Stimulated activated CD8-positive, alpha-beta memory T cell treated with anti-CD3 and anti-CD28 coated beads, Interleukin-2, amount 100 ng/mL, for 48 hours (primary cell): ENCODE data around the gene HNF4A.

Experiments used
- DNase-seq, 2 donors: peaks; one replicate each; pipeline ENCODE4 v3.0.0-alpha.2; 2020; ENCODE audit warnings: low read depth in 2 of 2

HNF4A gene

DNA sequence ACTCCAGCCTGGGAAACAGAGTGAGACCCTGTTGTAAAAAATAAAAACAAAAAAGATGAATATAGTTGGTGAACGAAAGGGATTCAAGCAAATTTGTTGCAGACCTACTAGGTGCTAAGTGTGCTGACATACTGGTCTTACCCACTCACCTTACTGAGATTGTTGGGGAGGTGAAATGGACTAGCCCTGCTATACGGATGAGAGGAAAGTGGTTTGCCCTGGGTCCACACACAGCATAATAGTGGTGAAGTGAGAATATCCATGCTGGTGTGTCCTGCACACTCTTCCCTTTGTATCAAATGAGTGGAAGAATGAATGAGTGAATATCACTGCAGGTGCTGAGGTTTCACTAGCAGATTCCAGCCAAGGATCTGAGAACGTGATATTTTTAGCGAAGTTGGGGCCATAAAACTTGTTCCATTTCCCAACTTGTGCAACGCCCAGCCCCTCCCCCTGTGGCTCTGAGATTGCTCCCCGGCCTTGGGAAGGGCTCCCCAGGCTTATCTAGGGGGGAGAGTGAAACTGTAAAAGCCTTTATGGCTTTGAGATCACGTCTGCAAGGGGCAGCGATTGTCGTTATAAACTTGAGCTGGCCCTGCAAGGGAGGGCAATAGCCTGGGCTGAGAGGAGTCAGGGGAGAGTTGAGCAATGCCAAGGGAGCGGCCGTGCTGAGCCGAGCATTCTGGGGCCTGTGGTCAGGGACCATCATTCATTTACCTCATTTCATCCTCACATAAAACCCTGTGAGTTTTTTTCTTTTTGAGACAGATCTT lies 87.0 kb downstream of the HNF4A start:
- no peak for DNase-seq

DNA sequence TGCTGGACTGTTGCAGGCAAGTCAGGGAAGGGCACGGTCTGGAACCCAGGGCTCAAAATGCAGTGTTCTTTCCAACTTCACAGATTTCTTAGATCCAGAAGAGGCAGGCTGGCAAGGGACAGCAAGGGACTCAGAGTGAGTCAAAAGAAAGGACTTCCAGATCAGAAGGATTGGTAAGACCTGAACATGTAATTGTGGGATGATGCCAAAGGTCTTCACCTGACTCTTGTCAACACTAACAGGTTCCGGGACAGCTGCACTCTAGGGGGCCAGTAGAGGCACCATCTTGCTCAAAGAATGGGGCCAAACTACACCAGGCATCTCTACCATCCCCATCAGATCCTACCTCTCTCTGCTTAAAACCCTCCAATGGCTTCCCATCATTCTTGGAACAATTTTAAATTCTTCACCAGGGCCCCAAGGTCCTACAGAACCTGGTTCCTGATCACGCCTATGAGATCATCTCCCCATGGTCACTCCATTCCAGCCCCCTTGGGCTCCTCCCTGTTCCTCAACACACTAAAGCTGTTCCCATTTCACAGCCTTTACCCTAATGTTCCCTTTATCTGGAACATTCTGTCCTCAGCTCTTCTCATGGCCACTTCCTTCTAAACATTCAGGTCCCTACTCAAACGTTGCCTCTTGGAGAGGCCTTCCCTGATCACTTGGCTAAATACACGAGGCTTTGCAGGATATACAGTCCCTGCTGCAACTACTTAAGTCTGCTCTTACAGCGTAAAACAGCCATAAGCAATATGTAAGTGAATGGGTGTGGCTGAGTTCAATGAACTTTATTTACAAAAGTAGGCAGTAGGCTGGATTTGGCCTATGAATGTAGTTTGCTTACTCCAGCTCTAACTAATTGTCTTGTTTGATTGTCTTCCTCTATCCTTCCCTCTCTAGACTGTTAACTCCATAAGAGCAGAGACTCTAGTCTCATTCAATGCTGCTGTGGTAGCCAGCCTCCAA lies 90.5 kb downstream of the HNF4A start:
- DNase-seq = no peak

DNA sequence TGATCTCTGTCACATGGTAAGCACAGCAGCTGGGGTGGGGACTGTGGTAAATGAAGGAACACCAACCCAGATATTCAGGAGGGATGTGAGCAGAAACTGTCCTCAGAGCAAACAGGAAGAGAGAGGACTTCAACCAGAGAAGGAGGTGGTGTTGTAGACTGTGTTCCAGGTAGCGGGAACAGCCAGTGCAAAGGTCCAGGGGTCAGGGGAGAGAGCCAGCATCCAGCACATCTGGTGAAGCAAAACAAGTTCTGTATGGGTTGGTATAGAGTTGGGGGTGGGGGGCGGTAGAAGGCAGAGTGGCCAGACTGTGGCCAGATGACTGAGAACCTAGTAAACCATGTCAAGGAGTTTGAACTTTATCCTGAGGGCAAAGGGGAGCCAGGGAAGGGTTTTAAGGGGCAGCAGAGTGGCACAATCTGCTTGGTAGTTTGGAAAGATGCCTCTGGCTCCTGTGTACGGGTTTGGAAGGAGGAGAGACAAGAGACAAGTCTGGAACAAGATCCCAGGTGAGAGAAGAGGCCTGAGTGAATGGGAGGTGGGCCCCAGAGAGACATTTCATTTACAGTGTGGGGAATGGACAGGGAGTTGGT lies 92.4 kb downstream of the HNF4A start:
- DNase-seq = no peak

DNA sequence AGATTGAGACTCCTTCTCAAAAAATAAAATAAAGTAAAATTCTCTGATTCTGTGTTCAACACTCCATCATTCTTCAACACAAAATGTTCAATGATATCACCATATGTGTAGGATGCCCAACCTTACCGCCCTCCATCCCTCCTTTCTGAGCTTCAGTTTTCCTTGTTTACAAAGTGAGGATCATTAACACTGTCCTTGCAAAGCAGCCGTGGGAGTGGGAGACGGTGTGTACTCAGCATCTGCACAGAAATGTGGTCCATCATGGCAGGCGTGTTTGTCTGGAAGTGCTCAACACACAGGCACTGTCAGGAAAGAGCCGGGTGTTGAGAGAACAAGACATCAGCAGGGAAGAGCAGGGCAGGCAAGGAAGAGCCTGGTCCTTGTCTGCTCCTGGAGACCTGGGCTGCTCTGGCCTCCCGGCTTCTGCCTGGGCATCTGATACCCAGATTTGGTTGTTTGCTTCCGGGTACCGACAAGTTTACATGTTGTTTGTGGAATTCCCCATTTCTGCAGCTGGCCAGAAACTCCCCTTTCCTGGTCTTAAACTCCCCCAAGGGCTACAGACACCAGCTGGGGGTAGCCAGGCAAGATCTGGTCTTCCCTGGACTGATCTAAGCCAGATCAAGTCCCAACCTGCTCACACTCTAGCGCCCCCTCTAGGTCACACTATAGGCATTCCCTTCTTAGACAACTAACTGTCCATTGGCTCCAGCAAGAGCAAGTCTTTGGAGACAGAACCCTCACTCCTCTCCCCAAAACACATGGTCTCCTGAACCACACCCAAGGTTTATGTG lies 93.5 kb downstream of the HNF4A start:
- no peak for DNase-seq

DNA sequence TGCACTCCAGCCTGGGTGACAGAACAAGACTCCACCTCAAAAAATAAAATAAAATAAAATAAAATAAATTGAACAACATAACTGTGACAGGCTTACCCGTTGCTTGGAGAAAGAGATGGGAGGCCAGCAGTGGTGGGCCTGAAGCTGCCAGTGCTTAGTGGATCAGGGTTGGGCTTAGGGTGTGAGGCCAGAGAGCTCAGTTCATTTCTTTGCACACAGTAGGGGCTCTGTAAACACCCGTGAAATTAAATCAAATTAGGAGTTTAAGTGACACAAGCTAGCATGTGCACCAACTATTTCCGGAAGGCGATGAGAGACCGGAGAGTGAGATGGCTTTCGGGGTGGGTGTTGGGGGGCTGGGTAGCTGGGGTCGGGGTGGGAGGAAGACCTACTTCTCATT lies 94.4 kb downstream of the HNF4A start:
- no peak for DNase-seq

DNA sequence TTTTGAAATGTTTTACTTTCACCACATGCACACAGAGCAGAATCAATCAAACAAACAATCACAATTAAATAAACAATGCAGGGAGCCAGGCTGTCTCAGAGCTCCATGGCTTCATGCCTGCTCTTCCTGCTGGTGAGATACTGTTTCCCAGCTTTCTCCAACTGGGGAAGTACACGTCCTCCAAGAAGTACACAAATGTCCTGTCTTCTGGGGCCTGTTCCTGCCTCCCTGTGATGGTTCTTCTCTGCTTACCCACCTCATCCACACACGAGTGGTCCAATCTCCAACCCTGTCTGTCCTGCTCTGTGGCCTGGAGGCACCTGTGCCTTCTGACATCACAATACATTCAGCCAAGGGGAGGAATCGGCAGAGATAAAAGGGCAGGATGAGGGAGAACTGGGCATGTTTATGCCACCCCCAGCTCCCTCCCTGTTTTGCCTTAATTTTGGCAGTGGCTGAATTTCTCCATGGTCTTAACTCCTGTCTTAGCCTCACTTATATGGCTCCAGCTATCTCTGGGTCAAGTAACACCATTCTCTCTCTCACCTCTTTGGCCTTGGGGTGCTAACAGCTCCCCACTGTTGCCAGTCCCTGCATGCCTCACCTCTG lies 94.9 kb downstream of the HNF4A start:
- no peak for DNase-seq

DNA sequence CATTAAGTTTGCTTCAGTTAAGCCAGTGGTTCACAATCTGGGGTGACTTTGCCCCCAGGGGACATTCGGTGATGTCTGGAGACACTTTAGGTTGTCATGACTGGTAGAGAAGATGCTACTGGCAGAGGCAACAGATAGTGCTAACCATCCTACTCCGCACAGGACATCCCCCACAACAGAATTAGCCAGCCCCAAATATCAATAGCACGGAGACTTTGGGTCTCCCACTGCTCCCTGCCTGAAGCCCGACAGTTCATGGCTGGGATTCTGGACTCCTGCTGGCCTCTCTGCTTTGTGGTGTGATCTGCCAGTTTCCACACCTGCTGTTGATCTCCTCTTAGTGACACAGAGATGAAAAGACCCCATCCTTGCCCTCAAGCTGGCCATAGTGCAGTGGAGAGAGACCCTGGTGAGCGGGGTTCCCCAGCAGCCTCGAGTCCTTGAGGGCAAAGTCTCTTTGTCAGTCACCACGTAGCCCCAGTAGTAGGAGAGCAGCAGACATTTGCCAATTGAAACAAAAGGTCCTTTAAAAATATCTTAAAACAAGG lies 95.5 kb downstream of the HNF4A start:
- DNase-seq = no peak

DNA sequence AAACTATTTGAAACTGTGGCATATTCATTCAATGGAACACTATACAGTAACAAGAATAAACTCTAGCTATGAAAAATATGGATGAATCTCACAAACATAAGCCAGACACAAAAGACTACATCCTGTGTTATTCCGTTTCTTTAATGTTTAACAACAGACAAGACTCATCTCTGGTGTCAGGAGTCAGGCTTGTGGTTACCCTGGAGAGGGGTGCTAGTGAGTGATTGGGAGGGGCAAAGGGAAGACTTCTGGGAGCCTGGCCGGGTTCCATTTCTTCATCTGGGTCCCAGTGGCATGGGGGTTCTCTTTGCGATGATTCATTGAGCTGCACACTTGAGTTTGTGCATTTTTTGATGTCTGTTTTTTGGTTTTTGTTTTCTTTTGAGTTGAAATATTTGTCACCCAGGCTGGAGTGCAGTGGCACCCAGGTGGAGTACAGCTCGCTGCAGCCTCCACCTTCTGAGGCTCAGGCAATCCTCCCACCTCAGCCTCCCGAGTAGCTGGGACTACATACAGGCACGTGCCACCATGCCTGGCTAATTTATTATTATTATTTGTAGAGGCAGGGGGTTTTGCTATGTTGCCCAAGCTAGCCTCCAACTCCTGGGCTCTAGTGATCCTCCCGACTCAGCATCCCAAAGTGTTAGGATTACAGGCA lies 98.9 kb downstream of the HNF4A start:
- DNase-seq = no peak

DNA sequence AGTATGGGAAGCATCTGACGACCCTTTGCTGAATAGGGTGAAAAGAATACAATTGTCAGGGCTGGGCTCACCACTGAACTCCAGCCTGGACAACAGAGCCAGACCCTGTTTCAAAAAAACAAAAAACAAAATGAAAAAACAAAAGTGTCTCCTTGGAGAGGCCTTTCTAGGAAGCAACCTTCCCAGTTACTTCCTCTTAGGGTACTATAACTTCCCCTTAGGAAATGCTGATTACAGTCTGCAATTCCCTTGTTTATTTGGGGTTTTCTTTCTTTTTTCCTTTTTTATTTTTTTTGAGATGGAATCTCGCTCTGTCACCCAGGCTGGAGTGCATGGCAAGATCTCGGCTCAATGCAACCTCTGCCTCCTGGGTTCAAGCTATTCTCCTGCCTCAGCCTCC lies 99.6 kb downstream of the HNF4A start:
- no peak for DNase-seq

DNA sequence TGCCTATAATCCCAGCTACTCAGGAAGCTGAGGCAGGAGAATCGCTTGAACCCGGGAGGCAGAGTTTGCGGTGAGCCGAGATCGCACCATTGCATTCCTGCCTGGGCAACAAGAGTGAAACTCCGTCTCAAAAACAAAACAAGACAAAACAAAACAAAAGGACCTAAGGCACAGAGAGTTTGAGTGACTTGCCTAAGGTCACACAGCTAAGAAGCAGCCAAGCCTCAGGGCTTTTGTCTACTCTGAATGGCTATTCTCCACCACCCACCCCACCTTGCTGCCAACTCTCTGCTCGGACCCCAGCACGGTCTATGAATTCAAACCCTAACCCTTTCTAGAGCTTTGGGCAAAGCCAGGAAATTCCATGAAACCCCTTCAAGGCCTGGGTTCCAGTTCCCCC lies 101.1 kb downstream of the HNF4A start:
- no peak for DNase-seq

DNA sequence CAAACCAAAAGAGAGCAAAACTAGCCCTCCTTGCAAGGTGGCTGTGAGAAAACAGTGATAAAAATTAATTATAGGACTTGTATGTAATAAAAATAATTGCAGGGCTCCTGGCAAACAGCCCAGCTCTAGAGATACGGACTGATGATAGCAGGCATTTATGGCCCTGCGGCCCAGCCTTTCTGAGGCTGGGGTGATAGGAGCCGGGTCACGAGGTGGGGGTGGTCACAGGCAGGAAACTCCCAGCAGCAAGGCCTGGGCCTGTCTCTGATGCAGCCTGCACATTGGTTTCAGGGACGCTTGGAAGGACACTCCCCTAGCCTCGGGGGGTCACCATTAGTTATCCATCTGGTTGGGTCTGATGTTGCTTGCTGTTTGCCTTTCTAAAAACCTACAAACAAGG lies 101.5 kb downstream of the HNF4A start:
- no peak for DNase-seq

DNA sequence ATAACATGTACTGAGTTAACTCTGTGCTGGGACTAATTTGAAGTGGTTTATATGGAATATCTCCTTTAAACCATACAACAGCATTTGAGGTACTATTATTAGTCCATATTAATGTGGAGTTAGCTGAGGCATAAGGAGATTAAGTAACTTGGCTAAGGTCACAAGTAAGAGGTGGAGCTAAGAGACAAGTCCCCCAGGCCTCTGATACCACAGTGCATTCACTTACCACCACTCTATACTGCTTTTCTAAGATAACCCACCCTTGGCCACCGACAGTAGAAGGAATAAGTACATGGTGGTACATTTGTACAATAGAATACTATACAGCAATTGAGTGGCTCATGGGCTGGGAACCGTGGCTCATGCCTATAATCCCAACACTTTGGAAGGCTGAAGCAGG lies 103.8 kb downstream of the HNF4A start:
- no peak for DNase-seq

DNA sequence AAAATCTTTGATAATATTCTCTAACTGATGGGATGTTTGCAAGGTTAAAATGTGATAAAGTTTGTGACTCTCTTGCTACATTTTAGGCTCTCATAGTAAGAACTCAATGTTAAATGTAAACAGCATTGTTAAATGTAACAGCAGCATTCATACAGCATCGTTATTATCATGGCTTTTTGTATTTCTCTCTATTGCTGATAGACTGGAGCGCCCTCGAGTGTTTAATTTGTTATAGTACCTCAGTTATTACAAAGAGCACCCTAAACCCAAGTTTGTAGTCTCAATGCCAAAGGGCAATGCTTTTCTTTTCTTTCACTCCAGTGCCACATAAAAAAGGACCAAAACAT lies 105.3 kb downstream of the HNF4A start:
- no peak for DNase-seq

DNA sequence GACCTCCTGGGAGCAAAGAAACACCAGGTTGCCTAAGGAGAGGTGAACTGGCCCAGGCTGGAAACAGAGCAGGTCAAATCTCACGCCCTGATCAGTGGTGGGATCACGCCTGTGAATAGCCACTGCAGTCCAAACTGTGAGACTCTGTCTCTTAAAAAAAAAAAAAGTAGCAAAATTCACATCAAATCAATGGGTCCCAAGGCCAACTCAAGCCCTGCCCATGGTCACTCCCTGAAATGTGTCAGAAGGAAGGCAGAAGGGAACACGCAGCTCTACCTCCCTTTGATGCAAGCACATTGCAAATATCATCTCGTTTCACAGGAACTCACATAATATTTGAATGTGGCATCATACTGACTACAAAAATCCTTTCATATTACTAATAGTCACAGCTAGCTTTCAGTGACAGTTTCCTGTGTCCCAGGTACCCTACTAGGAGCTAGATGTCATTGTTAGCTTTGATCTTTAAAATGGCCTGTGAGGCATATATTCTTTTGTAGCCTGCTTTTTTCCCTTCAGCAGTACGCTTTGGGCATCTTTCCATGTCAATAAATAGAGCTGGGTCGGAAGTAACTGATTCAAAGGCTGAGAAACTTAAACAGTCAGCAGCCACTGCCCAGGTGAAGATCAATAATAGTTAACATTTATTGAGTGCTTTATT lies 105.8 kb downstream of the HNF4A start:
- DNase-seq = no peak

DNA sequence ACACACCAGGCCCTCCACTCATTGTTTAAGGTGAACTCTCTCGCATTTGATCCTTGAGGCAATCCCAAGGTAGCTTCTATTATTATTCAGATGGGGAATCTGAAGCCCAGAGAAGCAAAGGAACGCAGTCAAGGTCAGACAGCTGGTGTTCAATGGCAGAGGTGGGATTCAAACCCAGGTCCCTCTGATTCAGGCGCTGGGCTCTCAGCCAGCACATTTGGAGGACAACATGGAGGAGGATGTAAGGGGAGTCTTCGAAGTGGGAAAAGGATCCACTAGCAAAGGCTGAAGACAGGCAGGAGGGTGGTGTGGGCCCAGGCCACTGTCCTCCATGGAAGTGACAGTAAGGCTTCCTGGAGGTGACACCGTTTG lies 106.3 kb downstream of the HNF4A start:
- DNase-seq = no peak

DNA sequence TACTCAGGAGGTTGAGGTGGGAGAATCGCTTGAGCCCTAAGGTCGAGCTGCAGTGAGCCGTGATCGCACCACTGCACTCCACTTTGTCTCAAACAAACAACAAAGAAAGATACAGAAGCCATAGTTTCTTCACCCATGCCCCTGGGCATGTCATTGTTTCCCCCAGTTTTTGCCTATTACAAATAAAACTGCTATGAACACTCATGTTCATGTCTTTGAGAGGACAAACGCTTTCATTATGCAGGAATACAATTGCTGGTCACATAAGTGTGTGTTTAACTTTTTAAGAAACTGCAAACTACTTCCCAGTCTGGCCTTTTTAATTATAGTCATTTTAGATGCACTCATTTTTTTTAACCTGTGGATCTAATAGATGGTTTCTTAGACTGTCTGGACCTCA lies 108.0 kb downstream of the HNF4A start:
- no peak for DNase-seq

DNA sequence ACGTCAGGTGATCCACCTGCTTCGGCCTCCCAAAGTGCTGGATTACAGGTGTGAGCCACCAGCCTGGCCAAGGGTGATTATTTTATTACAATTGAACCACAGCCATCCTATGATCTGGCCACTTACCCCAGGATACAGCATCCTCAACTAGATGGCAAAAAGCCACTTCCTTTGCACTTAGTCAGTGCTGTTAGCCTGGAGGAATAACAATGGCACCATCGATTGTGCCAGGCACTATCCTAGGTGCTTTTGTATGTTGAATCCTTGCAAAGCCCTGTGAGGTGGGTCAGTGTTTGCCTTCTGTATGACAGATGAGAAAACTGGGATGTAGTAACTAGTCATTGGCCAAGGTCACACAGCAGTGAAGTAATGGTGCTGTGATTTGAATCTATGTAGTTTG lies 109.0 kb downstream of the HNF4A start:
- no peak for DNase-seq

DNA sequence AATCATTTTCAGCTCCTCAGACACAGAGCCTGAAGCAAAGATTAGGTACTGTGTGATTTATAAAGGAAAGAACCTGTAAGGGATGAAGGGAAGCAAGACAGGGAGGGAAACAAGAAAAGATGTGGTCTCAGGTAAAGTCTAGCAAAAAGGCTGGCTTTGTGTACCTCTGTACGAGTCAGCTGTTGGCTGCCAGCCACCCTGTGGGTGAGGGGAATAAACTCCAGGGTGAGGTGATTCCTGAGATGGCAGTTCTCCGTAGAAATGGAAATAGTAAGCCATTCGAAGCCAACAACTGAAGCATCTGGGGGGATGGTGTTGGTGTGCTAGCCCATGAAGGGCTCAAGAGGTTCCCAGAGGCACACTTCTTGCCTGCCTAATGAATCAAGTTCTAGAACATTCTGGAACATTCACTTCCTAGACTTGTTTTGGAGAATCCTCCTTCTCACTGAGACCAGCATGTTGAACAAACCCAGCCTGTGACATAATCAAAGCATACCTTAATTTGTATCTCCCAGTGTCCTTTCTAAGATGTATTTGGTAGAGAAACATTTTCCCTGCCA lies 109.6 kb downstream of the HNF4A start:
- no peak for DNase-seq

DNA sequence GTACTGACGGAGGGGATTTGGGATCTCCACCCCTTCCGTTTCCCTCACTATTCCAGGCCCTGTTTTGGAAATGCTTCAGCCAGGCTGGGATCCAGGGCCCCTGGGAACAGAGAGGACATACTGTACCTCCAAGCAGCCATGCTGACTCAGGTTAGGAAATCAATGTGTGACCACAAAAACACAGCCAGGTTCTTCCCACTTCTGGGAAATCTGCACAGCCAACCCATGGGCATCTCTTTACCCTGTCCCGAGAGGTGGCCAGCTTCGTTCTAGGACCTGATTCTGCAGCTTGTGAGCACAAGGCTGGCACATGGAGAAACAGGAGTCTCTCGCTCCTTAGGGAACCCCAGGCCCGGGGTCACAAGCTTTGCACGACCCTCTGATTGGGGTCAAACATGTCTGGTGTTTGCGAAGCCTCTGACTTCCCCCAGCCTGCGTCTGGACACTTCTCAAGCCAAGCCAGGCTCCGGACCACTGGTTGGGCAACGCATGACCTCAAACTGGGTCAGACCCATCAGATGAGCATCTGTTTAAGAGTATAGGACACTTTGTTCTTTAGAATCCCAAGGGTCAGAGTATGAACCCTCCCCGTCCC lies 111.9 kb downstream of the HNF4A start:
- no peak for DNase-seq
